Thyroid gland (tissue), 4 donors: ENCODE measurements around the gene QPRT. TPM values are rescaled to one million over a fixed set of nuclear protein-coding genes. Genes with fewer than 3 reads are reported as not detected.
"Not testable (repeated sequence)": the region's sequence is repeated elsewhere in the genome, so short reads cannot be mapped to it uniquely, and the experiment has no call there.

ENCODE experiments used
- DNase-seq, 2 donors: peaks; one replicate each; pipeline ENCODE4 v3.0.0-alpha.2; 2019
- H3K27ac ChIP-seq, 3 donors: fragments of 200-600 bp; sonication (generic); 1 replicate in 2 of 3; 2 replicates in 1 of 3; pipeline ENCODE4 v1.5.1; 2016 to 2019; ENCODE audit warnings: mild to moderate bottlenecking in 1 of 3, moderate library complexity in 1 of 3
- H3K27me3 ChIP-seq: fragments of 200-600 bp; sonication (generic); one replicate; pipeline ENCODE4 v1.5.1; 2019
- H3K36me3 ChIP-seq, 2 donors: fragments of 200-600 bp; sonication (generic); one replicate each; pipeline ENCODE4 v1.5.1; 2016 to 2019
- H3K4me1 ChIP-seq, 2 donors: fragments of 200-600 bp; sonication (generic); one replicate each; pipeline ENCODE4 v1.5.1; 2017 to 2019
- H3K4me3 ChIP-seq, 3 donors: fragments of 200-600 bp; sonication (generic); replicated peaks in 1 of 3; 1 replicate in 2 of 3; 2 replicates in 1 of 3; pipeline ENCODE4 v1.5.1; 2016; ENCODE audit warnings: mild to moderate bottlenecking in 1 of 3
- H3K9me3 ChIP-seq: fragments of 200-600 bp; sonication (generic); one replicate; pipeline ENCODE4 v1.5.1; 2017
- POLR2A ChIP-seq, 2 donors: fragments of 450-650 bp; IDR thresholded peaks; one replicate each; pipeline ENCODE4 v1.6.1; 2017; ENCODE audit warnings: antibody characterized with exemption in 2 of 2, mild to moderate bottlenecking in 2 of 2, moderate library complexity in 1 of 2
- WGBS, 2 donors: methylation state at CpG; one replicate each; pipeline ENCODE4 v1.1.5; 2017; 5-methylcytosine and 5-hydroxymethylcytosine counted together
- intact Hi-C: fragments of 100-400 bp; cut with DNase I; formaldehyde crosslinking; loops from one replicate; pipeline ENCODE4 v1.15.1; 2023
- total RNA-seq, 4 donors: library from RNA; depleted of rRNA; stranded (reverse); fragments of >200 nt; gene quantifications; one replicate each; pipeline ENCODE4 v1.2.3, GENCODE V29; 2016
- TF ChIP-seq, protein P1 (sequence below), 6 experiments: fragments of 200-600 bp in 3 of 6; fragments of 450-650 bp in 3 of 6; sonication (generic) in 3 of 6; IDR thresholded peaks; one replicate each; pipeline ENCODE4 v1.5.1; 2016 to 2019; ENCODE audit warnings: antibody characterized with exemption in 6 of 6, mild to moderate bottlenecking in 2 of 6, inconsistent platforms in 1 of 6, moderate library complexity in 1 of 6

QPRT gene
- total RNA-seq, 4 donors from 2014 or later = 1.7 to 5.6 (median 3.0) TPM

DNA sequence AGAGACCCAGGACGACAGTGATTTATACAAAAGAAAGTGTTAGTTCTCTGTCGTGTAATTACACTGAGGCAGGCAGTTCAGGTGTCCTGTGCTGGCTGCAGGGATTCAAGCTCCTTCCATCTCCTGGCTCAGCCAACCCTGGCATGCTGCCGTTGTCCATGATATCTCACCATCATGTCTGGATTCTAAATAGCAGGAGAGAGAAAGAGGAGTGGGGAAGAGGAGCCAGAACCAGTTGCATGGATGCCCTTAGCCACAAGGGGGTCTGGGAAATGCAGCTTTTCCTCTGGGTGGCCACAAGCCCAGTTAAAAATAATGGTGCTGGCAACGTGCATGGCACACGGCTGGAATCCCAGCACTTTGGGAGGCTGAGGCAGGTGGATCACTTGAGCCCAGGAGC is 57.1 kb downstream of the QPRT start:
- Histone ChIP-seq H3K27ac (no peak overlapping the region), H3K4me1 (peaks cover 0 to under 1% of the 10 kb centered on the region in 2 donors), H3K36me3 (no peaks in the 10 kb centered on the region), H3K4me3 (no peak overlapping the region), H3K27me3 (no peaks in the 10 kb centered on the region), H3K9me3 (no peaks in the 10 kb centered on the region)
- 56 to 64% methylated on average over 5 of the region's 5 CpGs for WGBS, 2 donors
- intact Hi-C loops = no loop called here
- TF ChIP-seq POLR2A (IDR thresholded peaks at IDR 0.05) = no peak
- TF ChIP-seq, protein P1, sequence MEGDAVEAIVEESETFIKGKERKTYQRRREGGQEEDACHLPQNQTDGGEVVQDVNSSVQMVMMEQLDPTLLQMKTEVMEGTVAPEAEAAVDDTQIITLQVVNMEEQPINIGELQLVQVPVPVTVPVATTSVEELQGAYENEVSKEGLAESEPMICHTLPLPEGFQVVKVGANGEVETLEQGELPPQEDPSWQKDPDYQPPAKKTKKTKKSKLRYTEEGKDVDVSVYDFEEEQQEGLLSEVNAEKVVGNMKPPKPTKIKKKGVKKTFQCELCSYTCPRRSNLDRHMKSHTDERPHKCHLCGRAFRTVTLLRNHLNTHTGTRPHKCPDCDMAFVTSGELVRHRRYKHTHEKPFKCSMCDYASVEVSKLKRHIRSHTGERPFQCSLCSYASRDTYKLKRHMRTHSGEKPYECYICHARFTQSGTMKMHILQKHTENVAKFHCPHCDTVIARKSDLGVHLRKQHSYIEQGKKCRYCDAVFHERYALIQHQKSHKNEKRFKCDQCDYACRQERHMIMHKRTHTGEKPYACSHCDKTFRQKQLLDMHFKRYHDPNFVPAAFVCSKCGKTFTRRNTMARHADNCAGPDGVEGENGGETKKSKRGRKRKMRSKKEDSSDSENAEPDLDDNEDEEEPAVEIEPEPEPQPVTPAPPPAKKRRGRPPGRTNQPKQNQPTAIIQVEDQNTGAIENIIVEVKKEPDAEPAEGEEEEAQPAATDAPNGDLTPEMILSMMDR (IDR thresholded peaks at IDR 0.05) = no peak
- DNase-seq = no peak

DNA sequence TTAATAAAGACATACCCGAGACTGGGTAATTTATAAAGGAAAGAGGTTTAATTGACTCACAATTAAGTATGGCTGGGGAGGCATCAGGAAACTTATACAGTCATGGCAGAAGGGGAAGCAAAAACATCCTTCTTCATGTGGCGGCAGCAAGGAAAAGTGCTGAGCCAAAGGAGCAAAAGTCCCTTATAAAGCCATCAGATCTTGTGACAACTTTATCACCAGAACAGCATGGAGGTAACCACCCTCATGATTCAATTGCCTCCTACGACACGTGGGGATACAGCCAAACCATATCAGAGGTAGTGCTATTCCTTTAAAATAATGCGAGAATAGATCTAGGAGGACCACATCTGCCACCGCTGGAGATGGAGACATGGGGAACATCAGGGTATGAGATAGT is 57.8 kb downstream of the QPRT start:
- DNase-seq = no peak
- intact Hi-C loops = no loop called here
- no peak overlapping the region for H3K27ac ChIP-seq
- H3K4me1 ChIP-seq = no peaks in the 10 kb centered on the region
- H3K4me3 ChIP-seq = no peak overlapping the region
- H3K27me3 ChIP-seq = no peaks in the 10 kb centered on the region
- no peaks in the 10 kb centered on the region for H3K9me3 ChIP-seq
- 81 to 89% methylated on average over 6 of the region's 6 CpGs for whole genome bisulfite sequencing, 2 donors
- H3K36me3 ChIP-seq = no peaks in the 10 kb centered on the region
- TF ChIP-seq, protein P1 (IDR thresholded peaks at IDR 0.05) = no peak
- TF ChIP-seq POLR2A (IDR thresholded peaks at IDR 0.05) = no peak

- no peaks in the 10 kb centered on the region for H3K4me1 ChIP-seq
- WGBS, 2 donors = 68 to 86% methylated on average over 5 of the region's 5 CpGs
- TF ChIP-seq, protein P1 (IDR thresholded peaks at IDR 0.05) = no peak
- TF ChIP-seq POLR2A (IDR thresholded peaks at IDR 0.05) = no peak
- H3K36me3 ChIP-seq = no peaks in the 10 kb centered on the region
- intact Hi-C loops = no loop called here
- H3K4me3 ChIP-seq = no peak overlapping the region
- no peak for DNase-seq
- no peaks in the 10 kb centered on the region for H3K27me3 ChIP-seq
- no peak overlapping the region for H3K27ac ChIP-seq
- H3K9me3 ChIP-seq = no peaks in the 10 kb centered on the region
Observed at GRCh38 chr16:29737713-29738112, 58.7 kb downstream of the QPRT start.

DNA sequence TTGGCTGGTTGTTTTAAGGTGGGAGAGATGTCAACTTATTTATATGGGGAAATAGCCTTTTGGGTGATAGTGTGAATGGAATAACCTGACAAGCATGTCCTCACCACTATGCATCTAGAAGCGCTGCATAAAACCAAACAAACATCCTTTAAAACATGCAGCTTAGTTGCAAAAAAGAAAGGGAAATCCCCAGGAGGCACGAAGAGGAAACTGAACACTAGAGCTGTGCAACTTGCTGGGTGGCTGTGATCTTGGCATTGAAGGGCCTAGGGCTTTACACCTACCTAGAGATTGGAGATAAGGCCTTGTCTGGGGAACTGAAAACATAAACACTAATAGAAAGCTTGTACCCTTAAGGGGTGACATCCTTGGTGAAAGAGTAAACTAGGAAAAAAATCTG is 59.5 kb downstream of the QPRT start:
- intact Hi-C loops = no loop called here
- Histone ChIP-seq H3K27me3 (no peaks in the 10 kb centered on the region), H3K9me3 (no peaks in the 10 kb centered on the region), H3K27ac (no peak overlapping the region), H3K36me3 (no peaks in the 10 kb centered on the region), H3K4me1 (no peaks in the 10 kb centered on the region), H3K4me3 (no peak overlapping the region)
- TF ChIP-seq, protein P1 (IDR thresholded peaks at IDR 0.05) = no peak
- no peak for TF ChIP-seq POLR2A (IDR thresholded peaks at IDR 0.05)
- 72 to 78% methylated on average over 2 of the region's 2 CpGs for WGBS, 2 donors
- no peak for DNase-seq

GRCh38 chr16:29739927-29740629 is 61.1 kb downstream of the QPRT start:
- H3K27me3 ChIP-seq, H3K4me1 ChIP-seq, H3K4me3 ChIP-seq, DNase-seq, intact Hi-C loops, H3K27ac ChIP-seq, H3K36me3 ChIP-seq, H3K9me3 ChIP-seq: not testable (repeated sequence)
- 90 to 92% methylated on average over 6 of the region's 6 CpGs for WGBS, 2 donors

GRCh38 chr16:29740630-29741015 is 61.6 kb downstream of the QPRT start:
- H3K36me3 ChIP-seq, DNase-seq, H3K9me3 ChIP-seq, H3K27ac ChIP-seq, H3K27me3 ChIP-seq, H3K4me1 ChIP-seq, intact Hi-C loops, H3K4me3 ChIP-seq: not testable (repeated sequence)
- 81 to 82% methylated on average over 11 of the region's 11 CpGs for WGBS, 2 donors
